ENCODE data around the gene AMMECR1.
"Not testable (repeated sequence)": the region's sequence is repeated elsewhere in the genome, so short reads cannot be mapped to it uniquely, and the experiment has no call there.

Gene AMMECR1

GRCh38 chrX:110156167-110156754 is 161.6 kb downstream of the AMMECR1 start:
- no peak for DNase-seq (ENCODE audit: low read depth)
- H3K4me3 ChIP-seq (ENCODE audit: low read depth, low read length), result no peak overlapping the region

GRCh38 chrX:110155759-110156158 is 162.1 kb downstream of the AMMECR1 start:
- H3K4me3 ChIP-seq (ENCODE audit: low read depth, low read length), result no peak overlapping the region
- no peak for DNase-seq (ENCODE audit: low read depth)

- not testable (repeated sequence) for DNase-seq (ENCODE audit: low read depth); H3K4me3 ChIP-seq (ENCODE audit: low read depth, low read length)
Observed at GRCh38 chrX:110154328-110154727, 163.6 kb downstream of the AMMECR1 start.

GRCh38 chrX:110153896-110154295 is 164.0 kb downstream of the AMMECR1 start:
- no peak overlapping the region for H3K4me3 ChIP-seq (ENCODE audit: low read depth, low read length)
- no peak for DNase-seq (ENCODE audit: low read depth)

GRCh38 chrX:110153244-110153643 is 164.6 kb downstream of the AMMECR1 start:
- no peak overlapping the region for H3K4me3 ChIP-seq (ENCODE audit: low read depth, low read length)
- DNase-seq (ENCODE audit: low read depth), result no peak

- no peak for DNase-seq (ENCODE audit: low read depth)
- H3K4me3 ChIP-seq (ENCODE audit: low read depth, low read length), result no peak overlapping the region
Observed at GRCh38 chrX:110146521-110146920, 171.4 kb downstream of the AMMECR1 start.

GRCh38 chrX:110145854-110146253 is 172.0 kb downstream of the AMMECR1 start:
- DNase-seq (ENCODE audit: low read depth), result no peak
- no peak overlapping the region for H3K4me3 ChIP-seq (ENCODE audit: low read depth, low read length)

GRCh38 chrX:110145311-110145710 is 172.6 kb downstream of the AMMECR1 start:
- DNase-seq (ENCODE audit: low read depth), result no peak
- H3K4me3 ChIP-seq (ENCODE audit: low read depth, low read length), result no peak overlapping the region

Data from skeletal muscle cell (primary cell).